Spleen (tissue), 11 donors: ENCODE results near the gene DIAPH1. TPM values are rescaled to one million over a fixed set of nuclear protein-coding genes. Genes with fewer than 3 reads are reported as not detected.
A peak's percentile ranks its signal among the peaks of the same experiment; 100 is the strongest.

ENCODE experiments used
- DNase-seq: peaks from one replicate; pipeline ENCODE4 v3.0.0-alpha.2; 2020
- H3K27ac ChIP-seq, 8 donors: fragments of 200-600 bp; sonication (generic) in 7 of 8; 1 replicate in 4 of 8; 2 replicates in 4 of 8; pipeline versions ENCODE4 v1.5.0 to v1.8.0; 2016 to 2021; ENCODE audit warnings: inconsistent platforms in 4 of 8, mild to moderate bottlenecking in 4 of 8, moderate library complexity in 1 of 8
- H3K27me3 ChIP-seq, 7 donors: fragments of 200-600 bp; sonication (generic) in 6 of 7; replicated peaks in 1 of 7; 1 replicate in 4 of 7; 2 replicates in 3 of 7; pipeline versions ENCODE4 v1.5.0 to v1.8.0; 2016 to 2021; ENCODE audit warnings: inconsistent platforms in 3 of 7, mild to moderate bottlenecking in 1 of 7
- H3K36me3 ChIP-seq, 6 donors: fragments of 200-600 bp; sonication (generic) in 5 of 6; 1 replicate in 4 of 6; 2 replicates in 2 of 6; pipeline versions ENCODE4 v1.5.0 to v1.8.0; 2016 to 2021; ENCODE audit warnings: inconsistent platforms in 2 of 6
- H3K4me1 ChIP-seq, 6 donors: fragments of 200-600 bp; sonication (generic) in 5 of 6; 1 replicate in 3 of 6; 2 replicates in 3 of 6; pipeline versions ENCODE4 v1.5.0 to v1.8.0; 2016 to 2021; ENCODE audit warnings: inconsistent platforms in 3 of 6
- H3K4me3 ChIP-seq, 8 donors: fragments of 200-600 bp; sonication (generic) in 7 of 8; 1 replicate in 4 of 8; 2 replicates in 4 of 8; pipeline versions ENCODE4 v1.5.0 to v1.8.0; 2016 to 2021; ENCODE audit warnings: inconsistent platforms in 4 of 8, mild to moderate bottlenecking in 4 of 8, moderate library complexity in 2 of 8
- H3K9me3 ChIP-seq, 8 donors: fragments of 200-600 bp; sonication (generic) in 7 of 8; 1 replicate in 4 of 8; 2 replicates in 4 of 8; pipeline versions ENCODE4 v1.5.0 to v1.8.0; 2016 to 2021; ENCODE audit warnings: inconsistent platforms in 4 of 8
- POLR2A ChIP-seq, 3 donors: fragments of 450-650 bp; IDR thresholded peaks; one replicate each; pipeline ENCODE4 v1.5.1; 2017; ENCODE audit warnings: antibody characterized with exemption in 3 of 3, mild to moderate bottlenecking in 1 of 3
- POLR2AphosphoS5 ChIP-seq, 3 donors: sonication (generic); formaldehyde crosslinking; IDR thresholded peaks; one replicate each; pipeline ENCODE4 v1.5.1; 2017; ENCODE audit warnings: antibody characterized with exemption in 3 of 3
- WGBS, 5 donors: extraction: QIAGEN DNeasy Blood & Tissue Kit in 3 of 5; methylation state at CpG; one replicate each; pipeline versions ENCODE4 v1.1.5 to v1.1.7; 2013 to 2018; 5-methylcytosine and 5-hydroxymethylcytosine counted together
- intact Hi-C: fragments of 100-400 bp; cut with DNase I; formaldehyde crosslinking; loops from one replicate; pipeline ENCODE4 v1.15.0; 2023; ENCODE audit warnings: low total_unique reads
- polyA plus RNA-seq, 3 donors: library from polyadenylated mRNA; stranded (reverse); fragments of 200-250 nt; gene quantifications; one replicate each; pipeline ENCODE4 v1.2.1, GENCODE V29; 2013
- total RNA-seq, 7 donors: library from RNA; depleted of rRNA in 3 of 7; stranded (reverse); fragments of >200 nt in 3 of 7; fragmentation: NEBNext Ultra II Directional in 4 of 7; extraction: Animal tissue kit (Norgen Biotek cat#: 25700) in 4 of 7; gene quantifications; one replicate each; pipeline versions ENCODE4 v1.1.0 to v1.2.1, GENCODE V29; 2016 to 2021
- TF ChIP-seq, protein P1 (sequence below), 11 experiments: fragments of 200-600 bp in 7 of 11; fragments of 450-650 bp in 4 of 11; sonication (generic) in 4 of 11; IDR thresholded peaks in 8 of 11; conservative IDR thresholded peaks in 3 of 11; 1 replicate in 7 of 11; 2 replicates in 4 of 11; pipeline versions ENCODE4 v1.4.0 to v1.8.0; 2016 to 2021; ENCODE audit warnings: antibody characterized with exemption in 11 of 11, inconsistent platforms in 4 of 11, mild to moderate bottlenecking in 1 of 11
- donor health status: healthy with polysubstance abuse.
- donor health status: DM: no; HTN: no; CAD: no; lungs with moderate emphysema.
- donor health status: DM: no; HTN: no; CAD: no.
- donor health status: Bipolar disorder and iron deficiency.
- donor health status: healthy.
- donor health status: DM: no; HTN: no; CAD: no.
- donor health status: DM: yes; HTN: yes; CAD: no.

The DIAPH1 gene
- total and polyA plus RNA-seq, 10 donors, result 35.4 to 123 (median 81.5) TPM

DNA sequence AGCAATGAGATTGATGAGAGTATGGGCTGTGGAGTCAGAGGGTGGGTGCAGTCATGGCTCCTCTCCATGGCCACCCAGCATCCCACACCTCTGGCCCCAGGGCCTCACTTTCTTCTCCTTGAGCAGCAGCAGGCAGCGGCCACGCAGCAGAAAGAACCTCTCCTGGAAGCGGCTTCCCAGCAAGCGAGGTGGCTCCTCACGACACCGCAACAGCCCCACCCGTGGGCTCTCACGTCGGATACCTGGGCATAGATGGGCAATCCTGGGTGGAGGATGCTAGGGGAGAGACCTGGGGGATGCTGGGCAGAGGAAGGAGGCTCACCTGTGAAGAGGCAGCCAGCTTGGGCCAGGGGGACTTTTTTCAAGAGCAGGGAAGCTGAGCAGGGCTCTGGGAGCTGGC is 37.6 kb upstream of the DIAPH1 start:
- WGBS, 5 donors, result 92 to 97% (median 95%) methylated on average over 9 of the region's 9 CpGs
- Histone ChIP-seq H3K27me3 (no peaks in the 10 kb centered on the region), H3K36me3 (peaks cover 0 to 71% (median 7%) of the 10 kb centered on the region in 6 donors), H3K27ac (no peak overlapping the region), H3K4me1 (peaks cover 4 to 9% (median 7%) of the 10 kb centered on the region in 6 donors), H3K4me3 (no peak overlapping the region), H3K9me3 (no peaks in the 10 kb centered on the region)
- TF ChIP-seq POLR2A (IDR thresholded peaks at IDR 0.05) (no peak), POLR2AphosphoS5 (IDR thresholded peaks at IDR 0.05) (no peak)
- TF ChIP-seq, protein P1, sequence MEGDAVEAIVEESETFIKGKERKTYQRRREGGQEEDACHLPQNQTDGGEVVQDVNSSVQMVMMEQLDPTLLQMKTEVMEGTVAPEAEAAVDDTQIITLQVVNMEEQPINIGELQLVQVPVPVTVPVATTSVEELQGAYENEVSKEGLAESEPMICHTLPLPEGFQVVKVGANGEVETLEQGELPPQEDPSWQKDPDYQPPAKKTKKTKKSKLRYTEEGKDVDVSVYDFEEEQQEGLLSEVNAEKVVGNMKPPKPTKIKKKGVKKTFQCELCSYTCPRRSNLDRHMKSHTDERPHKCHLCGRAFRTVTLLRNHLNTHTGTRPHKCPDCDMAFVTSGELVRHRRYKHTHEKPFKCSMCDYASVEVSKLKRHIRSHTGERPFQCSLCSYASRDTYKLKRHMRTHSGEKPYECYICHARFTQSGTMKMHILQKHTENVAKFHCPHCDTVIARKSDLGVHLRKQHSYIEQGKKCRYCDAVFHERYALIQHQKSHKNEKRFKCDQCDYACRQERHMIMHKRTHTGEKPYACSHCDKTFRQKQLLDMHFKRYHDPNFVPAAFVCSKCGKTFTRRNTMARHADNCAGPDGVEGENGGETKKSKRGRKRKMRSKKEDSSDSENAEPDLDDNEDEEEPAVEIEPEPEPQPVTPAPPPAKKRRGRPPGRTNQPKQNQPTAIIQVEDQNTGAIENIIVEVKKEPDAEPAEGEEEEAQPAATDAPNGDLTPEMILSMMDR (IDR thresholded peaks at IDR 0.05 in 8 of 11, conservative IDR thresholded peaks at IDR 0.05 in 3 of 11), result no peak
- no peak for DNase-seq
- intact Hi-C loops, result no loop called here

DNA sequence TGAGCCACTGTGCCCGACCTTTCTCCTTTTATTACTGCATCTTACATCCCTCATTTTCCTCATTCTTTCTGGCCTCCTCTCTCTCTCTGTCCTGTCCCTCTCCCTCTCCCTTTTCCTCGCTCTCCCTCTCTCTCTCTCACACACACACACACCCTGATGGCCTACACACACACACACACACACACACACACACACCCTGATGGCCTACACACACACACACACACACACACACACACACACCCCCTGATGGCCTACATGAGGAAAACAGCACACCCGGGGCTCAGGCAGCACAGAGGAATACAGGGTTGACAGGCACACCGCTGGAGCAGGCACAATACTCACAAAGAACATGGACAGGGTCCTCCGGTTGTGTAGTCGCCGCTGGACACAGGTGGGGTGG is 36.2 kb upstream of the DIAPH1 start:
- Histone ChIP-seq H3K27me3 (no peaks in the 10 kb centered on the region), H3K36me3 (peaks cover 0 to 66% (median 6%) of the 10 kb centered on the region in 6 donors), H3K4me3 (no peak overlapping the region), H3K9me3 (no peaks in the 10 kb centered on the region), H3K27ac (no peak overlapping the region), H3K4me1 (peaks cover 9 to 21% (median 18%) of the 10 kb centered on the region in 6 donors)
- intact Hi-C loops, result no loop called here
- no peak for DNase-seq
- WGBS, 5 donors, result 87 to 94% (median 89%) methylated on average over 7 of the region's 7 CpGs
- TF ChIP-seq POLR2A (IDR thresholded peaks at IDR 0.05), result no peak
- TF ChIP-seq POLR2AphosphoS5 (IDR thresholded peaks at IDR 0.05), result no peak
- TF ChIP-seq, protein P1 (IDR thresholded peaks at IDR 0.05 in 8 of 11, conservative IDR thresholded peaks at IDR 0.05 in 3 of 11), result no peak

DNA sequence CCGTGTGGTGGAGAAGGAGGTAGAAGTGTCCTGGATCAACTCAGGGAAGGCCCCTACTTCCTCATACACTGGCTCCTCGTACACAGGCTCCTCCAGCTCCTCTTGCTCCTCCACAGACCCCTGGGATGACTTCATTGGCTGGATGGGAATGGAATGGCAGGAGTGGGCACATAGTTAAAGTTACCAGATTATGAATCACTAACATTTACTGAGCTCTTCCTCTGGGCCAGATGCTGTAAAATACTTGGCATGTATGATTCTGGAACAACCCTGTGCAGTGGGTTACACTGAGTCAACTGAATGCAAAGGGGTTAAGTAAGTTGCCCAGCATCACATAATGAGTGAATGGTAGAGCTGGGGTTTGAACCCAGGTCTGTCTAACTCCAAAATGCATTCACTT is 35.5 kb upstream of the DIAPH1 start:
- Histone ChIP-seq H3K9me3 (no peaks in the 10 kb centered on the region), H3K4me1 (peaks cover 9 to 29% (median 20%) of the 10 kb centered on the region in 6 donors), H3K4me3 (no peak overlapping the region), H3K27me3 (no peaks in the 10 kb centered on the region), H3K27ac (no peak overlapping the region), H3K36me3 (peaks cover 0 to 61% (median 6%) of the 10 kb centered on the region in 6 donors)
- 65 to 85% (median 69%) methylated on average over 2 of the region's 2 CpGs for WGBS, 5 donors
- TF ChIP-seq, protein P1 (IDR thresholded peaks at IDR 0.05 in 8 of 11, conservative IDR thresholded peaks at IDR 0.05 in 3 of 11), result no peak
- TF ChIP-seq POLR2AphosphoS5 (IDR thresholded peaks at IDR 0.05) (no peak), POLR2A (IDR thresholded peaks at IDR 0.05) (no peak)
- intact Hi-C loops, result no loop called here
- no peak for DNase-seq

DNA sequence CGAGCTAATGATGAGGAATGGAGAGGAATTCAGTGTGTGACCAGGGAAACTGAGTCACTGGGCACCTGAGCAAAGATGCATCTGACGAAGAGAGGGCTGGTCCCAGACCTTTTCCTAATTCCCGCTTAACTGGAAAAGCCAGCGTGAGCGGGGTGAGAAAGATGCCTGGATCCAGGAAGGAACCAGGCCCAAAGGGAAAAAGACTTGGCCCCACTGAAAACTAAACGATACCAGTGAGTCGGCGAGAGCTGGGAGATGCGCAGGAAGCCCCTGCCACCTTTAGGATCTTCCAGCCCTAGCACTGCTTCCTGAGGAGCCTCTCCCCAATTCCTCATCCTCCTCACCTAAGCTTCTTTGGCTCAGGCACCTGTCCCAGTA is 32.9 kb upstream of the DIAPH1 start:
- intact Hi-C loops, result no loop called here
- peak overlapping the region; percentile 59 to 88 (median 66) for H3K4me3 ChIP-seq
- H3K27ac ChIP-seq, result peak overlapping the region; percentile 44 to 89 (median 80)
- TF ChIP-seq, protein P1 (IDR thresholded peaks at IDR 0.05 in 8 of 11, conservative IDR thresholded peaks at IDR 0.05 in 3 of 11), result no peak
- TF ChIP-seq POLR2AphosphoS5 (IDR thresholded peaks at IDR 0.05) (no peak), POLR2A (IDR thresholded peaks at IDR 0.05) (no peak)
- peaks cover 0 to 61% (median 13%) of the 10 kb centered on the region in 6 donors for H3K36me3 ChIP-seq
- H3K4me1 ChIP-seq, result peaks cover 9 to 34% (median 20%) of the 10 kb centered on the region in 6 donors
- WGBS, 5 donors, result 56 to 64% (median 61%) methylated on average over 9 of the region's 9 CpGs
- no peak for DNase-seq
- H3K9me3 ChIP-seq, result no peaks in the 10 kb centered on the region
- no peaks in the 10 kb centered on the region for H3K27me3 ChIP-seq
